D721Med (cell line): ENCODE measurements around the gene MROH7.

Experiments used
- DNase-seq: peaks from one replicate; pipeline ENCODE4 v3.0.0; 2011; ENCODE audit warnings: low spot score; ENCODE audit not compliant: insufficient read length
- FAIRE-seq: peaks from 2 replicates; lab custom pipeline; 2011; peaks lifted over from hg19 to GRCh38; lab: Jason Lieb, UNC
- CTCF ChIP-seq: IDR thresholded peaks from 2 replicates; pipeline ENCODE4 v1.5.1; 2012; ENCODE audit warnings: mild to moderate bottlenecking, control low read depth; ENCODE audit not compliant: insufficient read depth; ENCODE audit errors: missing control alignments

MROH7 gene

GRCh38 chr1:54610048-54610447 is 31.5 kb upstream of the MROH7 start:
- DNase-seq (no peak), FAIRE-seq (no peak)
- TF ChIP-seq CTCF, result no peak

- DNase-seq, result no peak
- no peak for FAIRE-seq
- no peak for TF ChIP-seq CTCF
These were observed 30.7 kb upstream of the MROH7 start for GRCh38 chr1:54610601-54611580.

- FAIRE-seq (no peak), DNase-seq (no peak)
- TF ChIP-seq CTCF, result no peak
These were observed 30.0 kb upstream of the MROH7 start for GRCh38 chr1:54611621-54612020.

GRCh38 chr1:54614024-54614423 is 27.6 kb upstream of the MROH7 start:
- FAIRE-seq, result no peak
- no peak for TF ChIP-seq CTCF
- no peak for DNase-seq

DNA sequence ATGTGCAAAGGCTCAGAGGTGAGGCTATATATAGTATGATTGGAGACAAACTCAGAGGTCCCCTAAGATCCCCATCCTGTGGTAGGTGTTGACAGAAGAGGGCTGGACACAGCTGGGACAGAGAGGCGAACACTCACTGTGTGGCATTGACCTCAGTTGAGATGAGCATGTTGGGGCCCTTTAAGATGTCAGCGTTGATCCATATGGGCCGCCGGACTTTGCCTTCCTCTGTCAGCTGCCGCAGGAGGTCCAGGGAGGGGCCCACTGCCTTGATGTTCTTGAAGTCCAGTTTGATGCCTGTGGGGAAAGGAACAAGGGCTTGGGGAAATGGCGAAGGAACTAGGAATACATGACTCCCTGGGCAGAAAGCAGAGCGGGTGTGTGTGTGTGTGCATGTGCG is 27.0 kb upstream of the MROH7 start:
- no peak for TF ChIP-seq CTCF
- FAIRE-seq (no peak), DNase-seq (no peak)

- no peak for FAIRE-seq
- no peak for DNase-seq
- TF ChIP-seq CTCF, result no peak
These were observed 25.9 kb upstream of the MROH7 start for GRCh38 chr1:54615531-54616279.
